Stimulated activated CD4-positive, alpha-beta T cell treated with anti-CD3 and anti-CD28 coated beads, Interleukin-1b, Interleukin-23, amount 100 ng/mL, for 24 hours (primary cell): ENCODE measurements around the gene TUFT1.
"Not testable (repeated sequence)": the region's sequence is repeated elsewhere in the genome, so short reads cannot be mapped to it uniquely, and the experiment has no call there.

ENCODE experiments used
- DNase-seq, 4 experiments: peaks; one replicate each; pipeline ENCODE4 v3.0.0-alpha.2; 2020; ENCODE audit warnings: low read depth in 4 of 4, low spot score in 1 of 4

TUFT1 gene

GRCh38 chr1:151613282-151613780 is 73.2 kb downstream of the TUFT1 start:
- DNase-seq, result no peak

DNA sequence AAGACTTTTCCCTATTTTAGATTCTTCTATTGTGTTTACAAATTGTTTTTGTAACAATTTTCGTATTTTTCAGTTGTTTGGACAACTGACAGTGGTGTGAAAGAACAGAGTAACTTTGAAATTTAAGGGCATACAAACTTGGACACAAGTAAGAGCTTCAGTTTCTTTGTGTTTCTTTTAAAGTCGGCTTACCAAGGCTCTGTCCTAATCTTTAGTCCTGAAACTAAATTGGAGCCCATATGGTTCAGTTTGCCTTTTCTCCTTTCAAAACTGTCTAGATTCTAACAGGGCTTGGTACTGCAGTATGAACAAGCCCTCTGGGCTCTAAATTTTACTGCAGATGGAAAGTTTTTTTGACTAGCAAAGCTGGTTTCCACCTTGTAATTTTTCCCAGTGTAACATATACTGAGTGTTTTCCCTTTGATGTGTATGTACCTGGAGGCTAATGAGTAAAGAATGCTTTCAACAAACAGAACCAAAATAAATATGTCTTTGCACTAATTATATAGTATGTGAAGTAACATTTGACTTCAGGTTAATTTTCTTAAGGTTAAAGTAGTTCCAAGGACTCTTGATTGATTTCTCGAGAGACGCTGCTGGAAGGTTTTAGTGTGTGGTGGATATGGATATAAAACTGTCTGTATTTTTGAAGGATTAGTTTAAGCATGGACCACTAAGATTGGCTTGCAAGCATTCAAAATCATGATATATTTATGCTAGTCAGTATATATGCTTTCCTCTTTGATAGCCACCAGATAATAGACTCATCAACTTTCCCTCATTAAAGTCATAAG is 75.8 kb downstream of the TUFT1 start:
- no peak for DNase-seq

DNA sequence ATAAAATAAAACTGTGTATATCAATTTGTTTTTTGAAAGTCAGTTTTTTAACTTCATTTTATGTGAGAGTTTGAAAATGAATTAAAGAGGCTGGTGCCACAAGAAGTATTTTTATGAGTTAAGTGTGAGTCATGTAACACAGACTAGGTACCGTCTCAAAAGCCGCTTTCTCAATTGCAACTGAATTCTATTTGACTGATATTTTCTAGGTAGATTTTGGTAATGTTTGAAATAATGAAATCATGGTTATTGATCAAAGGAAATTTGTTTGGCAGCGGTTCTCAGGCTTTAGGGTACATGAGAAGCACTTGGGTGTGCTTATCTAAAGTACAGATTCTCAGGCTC is 76.4 kb downstream of the TUFT1 start:
- no peak for DNase-seq

- DNase-seq, result no peak
Observed at GRCh38 chr1:151618003-151618402, 77.9 kb downstream of the TUFT1 start.

GRCh38 chr1:151618470-151618869 is 78.4 kb downstream of the TUFT1 start:
- DNase-seq, result no peak

DNA sequence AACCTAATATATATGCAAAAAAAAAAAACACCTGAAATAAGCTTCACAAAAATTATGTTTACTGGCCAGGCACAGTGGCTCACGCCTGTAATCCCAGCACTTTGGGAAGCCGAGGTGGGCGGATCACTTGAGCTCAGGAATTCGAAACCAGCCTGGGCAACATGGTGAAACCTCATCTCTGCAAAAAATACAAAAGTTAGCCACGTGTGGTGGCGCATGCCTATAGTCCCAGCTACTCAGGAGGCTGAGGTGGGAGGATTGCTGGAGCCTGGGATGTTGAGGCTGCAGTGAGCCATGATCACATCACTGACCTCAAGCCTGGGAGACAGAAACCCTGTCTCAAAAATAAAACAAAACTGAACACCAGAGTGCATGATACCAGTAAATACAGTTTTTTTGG is 78.9 kb downstream of the TUFT1 start:
- not testable (repeated sequence) for DNase-seq

- no peak for DNase-seq
Observed at GRCh38 chr1:151619489-151620093, 79.5 kb downstream of the TUFT1 start.

DNA sequence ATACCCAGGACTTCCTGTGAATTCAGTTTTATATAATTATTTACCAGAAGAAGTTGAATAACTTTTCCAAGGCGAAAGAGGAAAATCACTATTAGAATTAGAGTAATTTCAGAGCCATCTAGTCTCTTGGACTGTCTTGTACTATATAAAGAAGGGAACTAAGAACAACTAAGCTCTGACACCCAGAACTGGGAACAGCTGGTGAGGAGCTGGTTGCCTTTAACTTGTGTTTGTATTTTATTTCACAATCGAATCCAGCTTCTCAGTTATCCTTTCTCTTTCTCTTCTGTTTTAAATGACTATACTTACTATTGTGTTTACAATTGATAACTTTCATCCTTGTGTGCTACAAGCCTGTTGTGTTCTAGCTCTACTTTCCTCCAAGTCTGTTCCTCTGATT is 80.2 kb downstream of the TUFT1 start:
- DNase-seq, result no peak

DNA sequence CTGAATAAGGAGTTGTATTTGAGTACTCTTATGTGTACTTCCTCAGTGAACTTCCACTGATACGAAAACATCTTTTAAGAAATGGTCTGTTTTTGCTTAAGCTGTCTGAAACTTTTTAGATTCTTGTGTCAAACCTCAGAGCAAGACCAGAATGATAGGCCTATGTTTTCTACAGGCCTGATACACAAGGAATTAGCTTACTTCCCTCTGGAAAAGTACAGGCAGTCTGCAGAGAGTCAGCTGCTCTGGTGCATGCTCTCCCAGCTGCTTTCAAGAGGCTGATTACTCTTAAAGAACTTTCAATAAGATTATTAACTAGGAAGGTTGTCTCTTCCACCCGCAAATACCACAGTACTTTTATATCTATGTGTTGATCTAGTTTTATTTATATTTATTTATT is 81.2 kb downstream of the TUFT1 start:
- no peak for DNase-seq

GRCh38 chr1:151624783-151625182 is 84.7 kb downstream of the TUFT1 start:
- DNase-seq, result no peak

GRCh38 chr1:151626740-151627334 is 86.7 kb downstream of the TUFT1 start:
- no peak for DNase-seq

GRCh38 chr1:151629278-151629677 is 89.2 kb downstream of the TUFT1 start:
- DNase-seq, result no peak
